Breast epithelium (tissue), 3 donors: ENCODE data around the gene FRS2.

ENCODE experiments used
- POLR2A ChIP-seq: fragments of 450-650 bp; IDR thresholded peaks from one replicate; pipeline ENCODE4 v1.6.1; 2016; ENCODE audit warnings: antibody characterized with exemption, mild to moderate bottlenecking, moderate library complexity
- POLR2AphosphoS5 ChIP-seq, 3 donors: sonication (generic); formaldehyde crosslinking; IDR thresholded peaks; one replicate each; pipeline ENCODE4 v1.6.1; 2017; ENCODE audit warnings: antibody characterized with exemption in 3 of 3
- TF ChIP-seq, protein P1 (sequence below), 3 donors: fragments of 450-650 bp; IDR thresholded peaks; one replicate each; pipeline ENCODE4 v1.5.1; 2016 to 2017; ENCODE audit warnings: antibody characterized with exemption in 3 of 3, mild to moderate bottlenecking in 3 of 3, moderate library complexity in 3 of 3

DNA sequence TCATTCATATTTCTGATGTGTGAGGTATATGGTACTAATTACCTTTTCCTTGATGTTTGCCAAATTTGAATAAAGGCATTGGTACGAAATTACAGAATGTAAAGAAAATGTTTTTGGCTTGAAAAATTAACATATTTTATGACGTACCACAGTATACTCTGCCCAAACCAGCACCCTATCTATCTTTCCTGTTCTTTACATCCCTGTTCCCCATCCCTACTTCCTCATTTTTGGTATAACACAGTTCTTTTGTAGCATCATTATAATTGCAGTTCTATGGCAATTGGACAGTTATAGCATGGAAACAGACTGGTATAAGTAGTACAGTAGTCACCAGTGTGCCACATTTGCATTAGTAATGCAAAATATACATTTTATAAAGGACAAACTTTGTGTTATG is 108.1 kb downstream of the FRS2 start:
- TF ChIP-seq, protein P1, sequence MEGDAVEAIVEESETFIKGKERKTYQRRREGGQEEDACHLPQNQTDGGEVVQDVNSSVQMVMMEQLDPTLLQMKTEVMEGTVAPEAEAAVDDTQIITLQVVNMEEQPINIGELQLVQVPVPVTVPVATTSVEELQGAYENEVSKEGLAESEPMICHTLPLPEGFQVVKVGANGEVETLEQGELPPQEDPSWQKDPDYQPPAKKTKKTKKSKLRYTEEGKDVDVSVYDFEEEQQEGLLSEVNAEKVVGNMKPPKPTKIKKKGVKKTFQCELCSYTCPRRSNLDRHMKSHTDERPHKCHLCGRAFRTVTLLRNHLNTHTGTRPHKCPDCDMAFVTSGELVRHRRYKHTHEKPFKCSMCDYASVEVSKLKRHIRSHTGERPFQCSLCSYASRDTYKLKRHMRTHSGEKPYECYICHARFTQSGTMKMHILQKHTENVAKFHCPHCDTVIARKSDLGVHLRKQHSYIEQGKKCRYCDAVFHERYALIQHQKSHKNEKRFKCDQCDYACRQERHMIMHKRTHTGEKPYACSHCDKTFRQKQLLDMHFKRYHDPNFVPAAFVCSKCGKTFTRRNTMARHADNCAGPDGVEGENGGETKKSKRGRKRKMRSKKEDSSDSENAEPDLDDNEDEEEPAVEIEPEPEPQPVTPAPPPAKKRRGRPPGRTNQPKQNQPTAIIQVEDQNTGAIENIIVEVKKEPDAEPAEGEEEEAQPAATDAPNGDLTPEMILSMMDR (IDR thresholded peaks at IDR 0.05): no peak
- TF ChIP-seq POLR2AphosphoS5 (IDR thresholded peaks at IDR 0.05) (no peak), POLR2A (no peak)
